HEK293 (cell line): ENCODE data around the gene POLN.

Experiments used
- CTCF ChIA-PET: fragments of 350-600 bp; formaldehyde crosslinking; extraction: SDS; loops from one replicate; lab custom pipeline; 2021; ENCODE audit warnings: antibody characterized with exemption; lab: Yijun Ruan, JAX
- POLR2A ChIA-PET: fragments of 300-600 bp; formaldehyde crosslinking; extraction: SDS; loops from one replicate; lab custom pipeline; 2020; ENCODE audit warnings: antibody characterized with exemption, inconsistent platforms; lab: Yijun Ruan, JAX
- H3K27ac ChIP-seq: fragments of 200-500 bp; sonication (Bioruptor generic); 2 replicates; pipeline ENCODE4 v1.5.1; 2014; ENCODE audit warnings: low read depth, low read length, control low read depth, inconsistent platforms; ENCODE audit errors: extremely low read depth
- H3K36me3 ChIP-seq, 2 experiments: fragments of 200-500 bp in 1 of 2; sonication (Bioruptor generic) in 1 of 2; 1 replicate in 1 of 2; 2 replicates in 1 of 2; pipeline ENCODE4 v1.5.1; 2014 to 2017; ENCODE audit warnings: inconsistent platforms in 2 of 2, low read length in 2 of 2; ENCODE audit not compliant: control insufficient read depth in 2 of 2, insufficient read depth in 1 of 2
- H3K4me1 ChIP-seq: fragments of 200-500 bp; sonication (Bioruptor generic); 2 replicates; pipeline ENCODE4 v1.5.1; 2014; ENCODE audit warnings: mild to moderate bottlenecking, low read length, inconsistent platforms; ENCODE audit not compliant: control insufficient read depth, insufficient read depth
- H3K4me3 ChIP-seq: 2 replicates; pipeline ENCODE4 v1.5.1; 2011; ENCODE audit warnings: low read depth, mild to moderate bottlenecking, control low read depth, low read length, moderate library complexity
- H3K9me3 ChIP-seq: fragments of 200-500 bp; sonication (Bioruptor generic); 2 replicates; pipeline ENCODE4 v1.5.1; 2014; ENCODE audit warnings: low read depth, low read length, inconsistent platforms; ENCODE audit not compliant: control insufficient read depth, insufficient read depth
- KLF16 ChIP-seq: fragments of 450-650 bp; formaldehyde crosslinking; IDR thresholded peaks from 2 replicates; pipeline ENCODE4 v1.5.1; 2017; ENCODE audit warnings: missing biosample characterization, missing genetic modification characterization
- KLF7 ChIP-seq: fragments of 450-650 bp; formaldehyde crosslinking; IDR thresholded peaks from 2 replicates; pipeline ENCODE4 v1.5.1; 2016; ENCODE audit warnings: missing biosample characterization, missing genetic modification characterization, borderline replicate concordance
- SP3 ChIP-seq: fragments of 450-650 bp; formaldehyde crosslinking; IDR thresholded peaks from 2 replicates; pipeline ENCODE4 v1.5.1; 2016; ENCODE audit warnings: missing biosample characterization, missing genetic modification characterization
- ZBTB21 ChIP-seq: fragments of 450-650 bp; formaldehyde crosslinking; IDR thresholded peaks from 2 replicates; pipeline ENCODE4 v1.5.1; 2017; ENCODE audit warnings: missing biosample characterization, missing genetic modification characterization
- ZBTB8A ChIP-seq: fragments of 450-650 bp; formaldehyde crosslinking; IDR thresholded peaks from 2 replicates; pipeline ENCODE4 v1.5.1; 2016; ENCODE audit warnings: missing biosample characterization, missing genetic modification characterization
- ZNF121 ChIP-seq: fragments of 450-650 bp; formaldehyde crosslinking; IDR thresholded peaks from 2 replicates; pipeline ENCODE4 v1.5.1; 2016; ENCODE audit warnings: missing biosample characterization, missing genetic modification characterization
- ZNF239 ChIP-seq: fragments of 450-650 bp; formaldehyde crosslinking; IDR thresholded peaks from 2 replicates; pipeline ENCODE4 v1.5.1; 2016; ENCODE audit warnings: missing biosample characterization, missing genetic modification characterization
- ZNF24 ChIP-seq: fragments of 450-650 bp; formaldehyde crosslinking; IDR thresholded peaks from 2 replicates; pipeline ENCODE4 v1.5.1; 2016; ENCODE audit warnings: missing biosample characterization, missing genetic modification characterization
- ZNF341 ChIP-seq: fragments of 450-650 bp; formaldehyde crosslinking; IDR thresholded peaks from 2 replicates; pipeline ENCODE4; 2016; ENCODE audit warnings: low read depth, missing biosample characterization, missing genetic modification characterization
- ZNF350 ChIP-seq: fragments of 450-650 bp; formaldehyde crosslinking; IDR thresholded peaks from 2 replicates; pipeline ENCODE4 v1.5.0; 2017; ENCODE audit warnings: missing biosample characterization, mild to moderate bottlenecking, missing genetic modification characterization
- ZNF600 ChIP-seq: fragments of 450-650 bp; formaldehyde crosslinking; IDR thresholded peaks from 2 replicates; pipeline ENCODE4 v1.5.1; 2016; ENCODE audit warnings: missing biosample characterization, missing genetic modification characterization
- ZNF610 ChIP-seq: fragments of 450-650 bp; formaldehyde crosslinking; IDR thresholded peaks from 2 replicates; pipeline ENCODE4 v1.5.1; 2016; ENCODE audit warnings: missing biosample characterization, missing genetic modification characterization, borderline replicate concordance
- ZNF660 ChIP-seq: fragments of 450-650 bp; IDR thresholded peaks from 2 replicates; pipeline ENCODE4 v1.5.1; 2018; ENCODE audit warnings: missing biosample characterization, mild to moderate bottlenecking, missing genetic modification characterization
- ZNF843 ChIP-seq: fragments of 450-650 bp; formaldehyde crosslinking; IDR thresholded peaks from 2 replicates; pipeline ENCODE4 v1.5.1; 2016; ENCODE audit warnings: missing biosample characterization, missing genetic modification characterization
- ZSCAN30 ChIP-seq: fragments of 450-650 bp; IDR thresholded peaks from 2 replicates; pipeline ENCODE4 v1.5.1; 2018; ENCODE audit warnings: missing biosample characterization, mild to moderate bottlenecking, missing genetic modification characterization, moderate library complexity
- ZXDB ChIP-seq: fragments of 450-650 bp; formaldehyde crosslinking; IDR thresholded peaks from 2 replicates; pipeline ENCODE4 v1.5.1; 2016; ENCODE audit warnings: missing biosample characterization, missing genetic modification characterization
- TF ChIP-seq, protein P1 (sequence below): fragments of 450-650 bp; formaldehyde crosslinking; IDR thresholded peaks from 2 replicates; pipeline ENCODE4 v1.5.1; 2016; ENCODE audit warnings: missing biosample characterization, missing genetic modification characterization
- TF ChIP-seq, protein P2 (sequence below): fragments of 450-650 bp; formaldehyde crosslinking; IDR thresholded peaks from 2 replicates; pipeline ENCODE4 v1.5.1; 2016; ENCODE audit warnings: missing biosample characterization, missing genetic modification characterization
- TF ChIP-seq, protein P3 (sequence below): fragments of 450-650 bp; formaldehyde crosslinking; IDR thresholded peaks from 2 replicates; pipeline ENCODE4 v1.5.1; 2017; ENCODE audit warnings: missing biosample characterization, missing genetic modification characterization
- TF ChIP-seq, protein P4 (sequence below): fragments of 450-650 bp; formaldehyde crosslinking; IDR thresholded peaks from 2 replicates; pipeline ENCODE4 v1.5.1; 2016; ENCODE audit warnings: missing biosample characterization, missing genetic modification characterization
- TF ChIP-seq, protein P5 (sequence below): sonication (generic); formaldehyde crosslinking; IDR thresholded peaks from 2 replicates; pipeline ENCODE4 v1.8.1; 2022; ENCODE audit warnings: mild to moderate bottlenecking, moderate library complexity, missing genetic modification reagents
- TF ChIP-seq, protein P6 (sequence below): fragments of 450-650 bp; formaldehyde crosslinking; IDR thresholded peaks from 2 replicates; pipeline ENCODE4 v1.5.1; 2016; ENCODE audit warnings: missing biosample characterization, missing genetic modification characterization

POLN gene

DNA sequence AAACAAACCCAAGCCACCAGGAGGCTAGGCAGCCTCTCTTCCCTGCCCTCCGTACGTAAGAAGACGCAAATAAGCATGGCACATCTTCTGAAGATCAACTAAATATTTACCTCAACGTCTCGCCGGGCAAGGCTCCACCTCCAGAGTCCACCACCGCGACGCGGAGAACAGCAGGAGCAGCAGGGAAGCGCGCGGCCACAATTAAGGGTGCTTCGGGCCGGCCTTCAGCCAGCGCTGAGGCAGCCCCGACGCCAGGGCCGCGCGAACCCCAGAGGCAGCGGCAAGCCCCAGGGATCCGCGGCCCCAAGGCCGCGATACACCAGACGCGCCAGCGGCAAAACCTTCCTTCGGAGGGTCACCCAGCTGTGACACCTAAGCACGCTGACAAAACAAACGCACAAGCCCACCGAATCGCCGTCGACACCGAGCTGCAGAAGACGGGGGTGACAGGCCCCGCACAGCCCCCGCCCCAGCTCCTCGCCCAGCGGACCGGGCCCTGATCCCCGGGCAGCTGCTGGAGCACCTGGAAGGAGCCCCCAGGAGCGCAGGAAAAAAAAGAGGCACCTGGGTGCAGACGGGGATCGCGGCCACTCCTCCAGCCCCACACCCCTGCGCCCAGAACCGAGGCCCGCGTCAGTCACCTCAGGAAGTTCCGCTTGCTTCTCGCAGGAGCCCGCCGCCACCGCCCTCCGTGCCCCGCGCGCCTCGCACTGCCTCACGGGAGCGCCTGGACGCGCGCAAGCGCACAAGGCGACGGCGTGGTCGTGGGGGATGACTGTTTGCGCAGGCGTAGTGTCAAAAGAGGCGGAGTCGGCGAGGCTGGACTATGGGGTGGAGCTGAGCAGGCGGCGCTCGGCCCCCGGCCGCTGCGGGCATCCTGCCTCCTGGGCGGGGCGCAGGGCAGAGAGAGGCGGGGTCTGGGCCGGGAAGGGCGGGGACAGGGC is at the start of gene POLN, which contains the start of gene HAUS3:
Gene POLN, minus strand, starts transcription at position 712 of the 944 bp plus-strand sequence. CDS start 12,890 bp downstream, outside the sequence.
Gene HAUS3, minus strand, starts transcription at position 712 of the 944 bp plus-strand sequence. CDS start 1,175 bp downstream, outside the sequence.
- CTCF ChIA-PET: interaction anchor here (2.8 kb wide), 1 partner anchor 21 kb away, joined by 10 read pairs; no protein-coding TSS in a partner anchor
- no peaks in the 10 kb centered on the region for H3K9me3 ChIP-seq
- H3K27ac ChIP-seq: peak within 1 kb of the TSS; percentile 53
- H3K4me3 ChIP-seq: peak within 1 kb of the TSS; percentile 81
- H3K36me3 ChIP-seq: peaks cover 0 to 33% of the 10 kb centered on the region in 2 experiments; a peak in 1 of 3 replicates
- no peaks in the 10 kb centered on the region; the same call in 1 of the 2 replicates for H3K4me1 ChIP-seq
- POLR2A ChIA-PET: interaction anchor here (0.6 to 1.4 kb wide), 9 partner anchors 9 to 383 kb away, joined by 3 to 7 read pairs (median 4); partner anchors contain the start of genes FAM193A, MXD4 and RNF4
- TF ChIP-seq ZNF341 (peak; percentile 44; the same call in 1 of the 2 replicates), ZNF610 (tag by site-specific recombination) (no peak), KLF7 (tag by site-specific recombination) (peak; percentile 50; the same call in 1 of the 2 replicates), ZNF239 (tag by site-specific recombination) (no peak), ZBTB21 (tag by site-specific recombination) (0 out of 2 replicates have a peak, but pooled peaks have one; percentile 43), ZNF121 (tag by site-specific recombination) (peak; percentile 33; the same call in 1 of the 2 replicates), SP3 (tag by site-specific recombination) (peak; percentile 90), ZNF350 (no peak), ZSCAN30 (tag by site-specific recombination) (0 out of 2 replicates have a peak, but pooled peaks have one; percentile 38), ZXDB (tag by site-specific recombination) (peak; percentile 57; the same call in 1 of the 2 replicates), ZNF660 (0 out of 2 replicates have a peak, but pooled peaks have one; percentile 9), KLF16 (tag by site-specific recombination) (peak; percentile 65), ZBTB8A (tag by site-specific recombination) (peak; percentile 98), ZNF24 (tag by site-specific recombination) (peak; percentile 50; the same call in 1 of the 2 replicates), ZNF600 (peak; percentile 23; the same call in 1 of the 2 replicates), ZNF843 (peak; percentile 46; the same call in 1 of the 2 replicates)
- TF ChIP-seq, protein P1, sequence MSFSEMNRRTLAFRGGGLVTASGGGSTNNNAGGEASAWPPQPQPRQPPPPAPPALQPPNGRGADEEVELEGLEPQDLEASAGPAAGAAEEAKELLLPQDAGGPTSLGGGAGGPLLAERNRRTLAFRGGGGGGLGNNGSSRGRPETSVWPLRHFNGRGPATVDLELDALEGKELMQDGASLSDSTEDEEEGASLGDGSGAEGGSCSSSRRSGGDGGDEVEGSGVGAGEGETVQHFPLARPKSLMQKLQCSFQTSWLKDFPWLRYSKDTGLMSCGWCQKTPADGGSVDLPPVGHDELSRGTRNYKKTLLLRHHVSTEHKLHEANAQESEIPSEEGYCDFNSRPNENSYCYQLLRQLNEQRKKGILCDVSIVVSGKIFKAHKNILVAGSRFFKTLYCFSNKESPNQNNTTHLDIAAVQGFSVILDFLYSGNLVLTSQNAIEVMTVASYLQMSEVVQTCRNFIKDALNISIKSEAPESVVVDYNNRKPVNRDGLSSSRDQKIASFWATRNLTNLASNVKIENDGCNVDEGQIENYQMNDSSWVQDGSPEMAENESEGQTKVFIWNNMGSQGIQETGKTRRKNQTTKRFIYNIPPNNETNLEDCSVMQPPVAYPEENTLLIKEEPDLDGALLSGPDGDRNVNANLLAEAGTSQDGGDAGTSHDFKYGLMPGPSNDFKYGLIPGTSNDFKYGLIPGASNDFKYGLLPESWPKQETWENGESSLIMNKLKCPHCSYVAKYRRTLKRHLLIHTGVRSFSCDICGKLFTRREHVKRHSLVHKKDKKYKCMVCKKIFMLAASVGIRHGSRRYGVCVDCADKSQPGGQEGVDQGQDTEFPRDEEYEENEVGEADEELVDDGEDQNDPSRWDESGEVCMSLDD: peak; percentile 81; the same call in 1 of the 2 replicates
- TF ChIP-seq, protein P2, sequence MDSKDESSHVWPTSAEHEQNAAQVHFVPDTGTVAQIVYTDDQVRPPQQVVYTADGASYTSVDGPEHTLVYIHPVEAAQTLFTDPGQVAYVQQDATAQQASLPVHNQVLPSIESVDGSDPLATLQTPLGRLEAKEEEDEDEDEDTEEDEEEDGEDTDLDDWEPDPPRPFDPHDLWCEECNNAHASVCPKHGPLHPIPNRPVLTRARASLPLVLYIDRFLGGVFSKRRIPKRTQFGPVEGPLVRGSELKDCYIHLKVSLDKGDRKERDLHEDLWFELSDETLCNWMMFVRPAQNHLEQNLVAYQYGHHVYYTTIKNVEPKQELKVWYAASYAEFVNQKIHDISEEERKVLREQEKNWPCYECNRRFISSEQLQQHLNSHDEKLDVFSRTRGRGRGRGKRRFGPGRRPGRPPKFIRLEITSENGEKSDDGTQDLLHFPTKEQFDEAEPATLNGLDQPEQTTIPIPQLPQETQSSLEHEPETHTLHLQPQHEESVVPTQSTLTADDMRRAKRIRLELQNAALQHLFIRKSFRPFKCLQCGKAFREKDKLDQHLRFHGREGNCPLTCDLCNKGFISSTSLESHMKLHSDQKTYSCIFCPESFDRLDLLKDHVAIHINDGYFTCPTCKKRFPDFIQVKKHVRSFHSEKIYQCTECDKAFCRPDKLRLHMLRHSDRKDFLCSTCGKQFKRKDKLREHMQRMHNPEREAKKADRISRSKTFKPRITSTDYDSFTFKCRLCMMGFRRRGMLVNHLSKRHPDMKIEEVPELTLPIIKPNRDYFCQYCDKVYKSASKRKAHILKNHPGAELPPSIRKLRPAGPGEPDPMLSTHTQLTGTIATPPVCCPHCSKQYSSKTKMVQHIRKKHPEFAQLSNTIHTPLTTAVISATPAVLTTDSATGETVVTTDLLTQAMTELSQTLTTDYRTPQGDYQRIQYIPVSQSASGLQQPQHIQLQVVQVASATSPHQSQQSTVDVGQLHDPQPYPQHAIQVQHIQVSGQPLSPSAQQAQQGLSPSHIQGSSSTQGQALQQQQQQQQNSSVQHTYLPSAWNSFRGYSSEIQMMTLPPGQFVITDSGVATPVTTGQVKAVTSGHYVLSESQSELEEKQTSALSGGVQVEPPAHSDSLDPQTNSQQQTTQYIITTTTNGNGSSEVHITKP (tag by site-specific recombination): peak; percentile 98
- TF ChIP-seq, protein P3, sequence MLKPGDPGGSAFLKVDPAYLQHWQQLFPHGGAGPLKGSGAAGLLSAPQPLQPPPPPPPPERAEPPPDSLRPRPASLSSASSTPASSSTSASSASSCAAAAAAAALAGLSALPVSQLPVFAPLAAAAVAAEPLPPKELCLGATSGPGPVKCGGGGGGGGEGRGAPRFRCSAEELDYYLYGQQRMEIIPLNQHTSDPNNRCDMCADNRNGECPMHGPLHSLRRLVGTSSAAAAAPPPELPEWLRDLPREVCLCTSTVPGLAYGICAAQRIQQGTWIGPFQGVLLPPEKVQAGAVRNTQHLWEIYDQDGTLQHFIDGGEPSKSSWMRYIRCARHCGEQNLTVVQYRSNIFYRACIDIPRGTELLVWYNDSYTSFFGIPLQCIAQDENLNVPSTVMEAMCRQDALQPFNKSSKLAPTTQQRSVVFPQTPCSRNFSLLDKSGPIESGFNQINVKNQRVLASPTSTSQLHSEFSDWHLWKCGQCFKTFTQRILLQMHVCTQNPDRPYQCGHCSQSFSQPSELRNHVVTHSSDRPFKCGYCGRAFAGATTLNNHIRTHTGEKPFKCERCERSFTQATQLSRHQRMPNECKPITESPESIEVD: no peak
- TF ChIP-seq, protein P4, sequence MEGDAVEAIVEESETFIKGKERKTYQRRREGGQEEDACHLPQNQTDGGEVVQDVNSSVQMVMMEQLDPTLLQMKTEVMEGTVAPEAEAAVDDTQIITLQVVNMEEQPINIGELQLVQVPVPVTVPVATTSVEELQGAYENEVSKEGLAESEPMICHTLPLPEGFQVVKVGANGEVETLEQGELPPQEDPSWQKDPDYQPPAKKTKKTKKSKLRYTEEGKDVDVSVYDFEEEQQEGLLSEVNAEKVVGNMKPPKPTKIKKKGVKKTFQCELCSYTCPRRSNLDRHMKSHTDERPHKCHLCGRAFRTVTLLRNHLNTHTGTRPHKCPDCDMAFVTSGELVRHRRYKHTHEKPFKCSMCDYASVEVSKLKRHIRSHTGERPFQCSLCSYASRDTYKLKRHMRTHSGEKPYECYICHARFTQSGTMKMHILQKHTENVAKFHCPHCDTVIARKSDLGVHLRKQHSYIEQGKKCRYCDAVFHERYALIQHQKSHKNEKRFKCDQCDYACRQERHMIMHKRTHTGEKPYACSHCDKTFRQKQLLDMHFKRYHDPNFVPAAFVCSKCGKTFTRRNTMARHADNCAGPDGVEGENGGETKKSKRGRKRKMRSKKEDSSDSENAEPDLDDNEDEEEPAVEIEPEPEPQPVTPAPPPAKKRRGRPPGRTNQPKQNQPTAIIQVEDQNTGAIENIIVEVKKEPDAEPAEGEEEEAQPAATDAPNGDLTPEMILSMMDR (tag by site-specific recombination): 0 out of 2 replicates have a peak, but pooled peaks have one; percentile 35
- TF ChIP-seq, protein P5, sequence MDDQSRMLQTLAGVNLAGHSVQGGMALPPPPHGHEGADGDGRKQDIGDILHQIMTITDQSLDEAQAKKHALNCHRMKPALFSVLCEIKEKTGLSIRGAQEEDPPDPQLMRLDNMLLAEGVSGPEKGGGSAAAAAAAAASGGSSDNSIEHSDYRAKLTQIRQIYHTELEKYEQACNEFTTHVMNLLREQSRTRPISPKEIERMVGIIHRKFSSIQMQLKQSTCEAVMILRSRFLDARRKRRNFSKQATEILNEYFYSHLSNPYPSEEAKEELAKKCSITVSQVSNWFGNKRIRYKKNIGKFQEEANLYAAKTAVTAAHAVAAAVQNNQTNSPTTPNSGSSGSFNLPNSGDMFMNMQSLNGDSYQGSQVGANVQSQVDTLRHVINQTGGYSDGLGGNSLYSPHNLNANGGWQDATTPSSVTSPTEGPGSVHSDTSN: peak; percentile 77; the same call in 1 of the 2 replicates
- TF ChIP-seq, protein P6, sequence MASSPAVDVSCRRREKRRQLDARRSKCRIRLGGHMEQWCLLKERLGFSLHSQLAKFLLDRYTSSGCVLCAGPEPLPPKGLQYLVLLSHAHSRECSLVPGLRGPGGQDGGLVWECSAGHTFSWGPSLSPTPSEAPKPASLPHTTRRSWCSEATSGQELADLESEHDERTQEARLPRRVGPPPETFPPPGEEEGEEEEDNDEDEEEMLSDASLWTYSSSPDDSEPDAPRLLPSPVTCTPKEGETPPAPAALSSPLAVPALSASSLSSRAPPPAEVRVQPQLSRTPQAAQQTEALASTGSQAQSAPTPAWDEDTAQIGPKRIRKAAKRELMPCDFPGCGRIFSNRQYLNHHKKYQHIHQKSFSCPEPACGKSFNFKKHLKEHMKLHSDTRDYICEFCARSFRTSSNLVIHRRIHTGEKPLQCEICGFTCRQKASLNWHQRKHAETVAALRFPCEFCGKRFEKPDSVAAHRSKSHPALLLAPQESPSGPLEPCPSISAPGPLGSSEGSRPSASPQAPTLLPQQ: peak; percentile 27; the same call in 1 of the 2 replicates
